K562 (cell line): ENCODE data around the gene MKNK2. TPM values are rescaled to one million over a fixed set of nuclear protein-coding genes. Genes with fewer than 3 reads are reported as not detected.

Experiments
- ATF3 ChIP-seq, 2 experiments: fragments of 450-650 bp in 1 of 2; sonication (generic) in 1 of 2; formaldehyde crosslinking in 1 of 2; IDR thresholded peaks in 1 of 2; conservative IDR thresholded peaks in 1 of 2; 2 replicates each; pipeline versions ENCODE4 v1.6.1 to v1.8.1; 2016 to 2023; ENCODE audit warnings: mild to moderate bottlenecking in 2 of 2, moderate library complexity in 2 of 2, inconsistent platforms in 1 of 2, missing genetic modification reagents in 1 of 2
- CTBP1 ChIP-seq: fragments of 450-650 bp; IDR thresholded peaks from 2 replicates; pipeline ENCODE4 v1.6.1; 2016; ENCODE audit warnings: borderline replicate concordance
- DACH1 ChIP-seq: fragments of 450-650 bp; IDR thresholded peaks from 2 replicates; pipeline ENCODE4 v1.6.1; 2018; ENCODE audit not compliant: partially characterized antibody
- ETV5 ChIP-seq: sonication (generic); formaldehyde crosslinking; IDR thresholded peaks from 2 replicates; pipeline ENCODE4 v1.4.0; 2020; ENCODE audit warnings: low read depth, mild to moderate bottlenecking, missing genetic modification reagents
- HMG20A ChIP-seq: fragments of 450-650 bp; formaldehyde crosslinking; conservative IDR thresholded peaks from 2 replicates; pipeline ENCODE4 v1.4.0; 2020; ENCODE audit warnings: mild to moderate bottlenecking, mixed read lengths
- ID3 ChIP-seq, 2 experiments: fragments of 250-450 bp in 1 of 2; fragments of 450-650 bp in 1 of 2; sonication (Bioruptor Pico) in 1 of 2; IDR thresholded peaks; 2 replicates each; pipeline versions ENCODE4 v1.6.1 to v1.8.0; 2016 to 2021; ENCODE audit warnings: mild to moderate bottlenecking in 2 of 2, moderate library complexity in 2 of 2, missing compliant biosample characterization in 1 of 2, missing genetic modification characterization in 1 of 2
- IRF9 ChIP-seq: fragments of 450-650 bp; IDR thresholded peaks from 2 replicates; pipeline ENCODE4 v1.6.1; 2016; ENCODE audit warnings: missing biosample characterization, missing genetic modification characterization
- KDM1A ChIP-seq, 2 experiments: fragments of 450-650 bp; IDR thresholded peaks; 2 replicates each; pipeline ENCODE4 v1.6.1; 2016; ENCODE audit warnings: mild to moderate bottlenecking in 2 of 2
- NCOA6 ChIP-seq: fragments of 450-650 bp; IDR thresholded peaks from 2 replicates; pipeline ENCODE4 v1.6.1; 2017; ENCODE audit warnings: mild to moderate bottlenecking
- PML ChIP-seq: IDR thresholded peaks from 2 replicates; pipeline ENCODE4 v1.6.1; 2012; ENCODE audit warnings: low read length, inconsistent platforms
- RNF219 ChIP-seq: fragments of 250-450 bp; sonication (Bioruptor Pico); IDR thresholded peaks from 2 replicates; pipeline ENCODE4 v1.5.0; 2022; ENCODE audit warnings: mild to moderate bottlenecking
- THAP12 ChIP-seq: fragments of 250-450 bp; sonication (Bioruptor Pico); IDR thresholded peaks from 2 replicates; pipeline ENCODE4 v1.9.0; 2021; ENCODE audit warnings: mild to moderate bottlenecking, inconsistent platforms
- TSC22D4 ChIP-seq: fragments of 450-650 bp; IDR thresholded peaks from 2 replicates; pipeline ENCODE4 v1.6.1; 2016; ENCODE audit warnings: missing genetic modification characterization, missing biosample characterization, control low read depth
- TSHZ1 ChIP-seq: fragments of 250-450 bp; sonication (Bioruptor Pico); IDR thresholded peaks from 2 replicates; pipeline ENCODE4 v1.4.0; 2020; ENCODE audit warnings: mild to moderate bottlenecking, moderate library complexity
- polyA plus RNA-seq, 8 experiments: library from polyadenylated mRNA; depleted of rRNA in 4 of 8; stranded (reverse) in 5 of 8; unstranded in 3 of 8; fragments of >200 nt; fragmentation: Nextera tagmentation in 2 of 8; fragmentation: Illumina TruSeq in 1 of 8; extraction: Ambion mirVana in 2 of 8; extraction: Trizol in 1 of 8; gene quantifications; 2 replicates each; pipeline versions ENCODE4 v1.2.1 to v1.2.3, GENCODE V29; 2011 to 2014; ENCODE audit warnings: inconsistent platforms in 1 of 8, missing spikeins in 1 of 8
- total RNA-seq, 7 experiments: library from RNA; depleted of rRNA in 6 of 7; stranded (reverse); fragments of >200 nt in 6 of 7; fragmentation: Illumina TruSeq in 2 of 7; extraction: Trizol in 2 of 7; gene quantifications; 2 replicates each; pipeline versions ENCODE4 v1.2.1 to v1.2.3, GENCODE V29; 2011 to 2021; ENCODE audit warnings: low replicate concordance in 1 of 7

Gene MKNK2
- total and polyA plus RNA-seq, 9 of the 15 experiments (the other 6 are each of a cell fraction or from before 2014, with no cell fraction given) = 5.1 to 191 (median 51.9) TPM

GRCh38 chr19:2034729-2035589 is 16.1 kb downstream of the MKNK2 start (continued):
- no peak for TF ChIP-seq PML
- TF ChIP-seq THAP12 (CRISPR knock-in tag) = no peak
- TF ChIP-seq KDM1A (IDR thresholded peaks at IDR 0.05) = peak in 1 of 2 experiments; percentile 70; a peak in 3 of 4 replicates
- peak; percentile 46; the same call in 1 of the 2 replicates for TF ChIP-seq CTBP1
- TF ChIP-seq RNF219 (CRISPR knock-in tag) = no peak
- no peak for TF ChIP-seq TSHZ1 (CRISPR knock-in tag)
- no peak for TF ChIP-seq ETV5 (CRISPR knock-in tag)
- TF ChIP-seq IRF9 (tag) = no peak
- no peak for TF ChIP-seq HMG20A (CRISPR knock-in tag)
- no peak for TF ChIP-seq ID3 (CRISPR knock-in tag; IDR thresholded peaks at IDR 0.05)
- TF ChIP-seq ID3 (tag; IDR thresholded peaks at IDR 0.05) = no peak
- TF ChIP-seq DACH1 = no peak
- TF ChIP-seq ATF3 (IDR thresholded peaks at IDR 0.05) = peak; percentile 46
- TF ChIP-seq ATF3 (CRISPR knock-in tag; conservative IDR thresholded peaks at IDR 0.05) = no peak
- no peak for TF ChIP-seq NCOA6
- TF ChIP-seq TSC22D4 = no peak
